Activated CD4-positive, alpha-beta T cell treated with anti-CD3 and anti-CD28 coated beads, Interleukin-10, Interleukin-2, amounts not matched to agents 100 ng/mL and 50 ng/mL, durations not matched to agents 16 hours and 8 hours (primary cell): ENCODE results near the gene BCL2.
A peak's percentile ranks its signal among the peaks of the same experiment; 100 is the strongest.

ENCODE experiments used
- DNase-seq: peaks from one replicate; pipeline ENCODE4 v3.0.0-alpha.2; 2020

BCL2 gene

GRCh38 chr18:63102941-63103744 lies 216.4 kb downstream of the BCL2 start:
- DNase-seq = no peak

GRCh38 chr18:63100630-63101055 lies 218.9 kb downstream of the BCL2 start:
- DNase-seq = no peak

GRCh38 chr18:63099848-63100629 lies 219.5 kb downstream of the BCL2 start:
- no peak for DNase-seq

GRCh38 chr18:63099091-63099840 lies 220.3 kb downstream of the BCL2 start:
- DNase-seq = no peak

- DNase-seq = peak; percentile 76
Measured at GRCh38 chr18:63098018-63098981, 221.3 kb downstream of the BCL2 start.

GRCh38 chr18:63097178-63097577 lies 222.4 kb downstream of the BCL2 start:
- DNase-seq = no peak

GRCh38 chr18:63096327-63096874 lies 223.2 kb downstream of the BCL2 start:
- no peak for DNase-seq

GRCh38 chr18:63095768-63096167 lies 223.8 kb downstream of the BCL2 start:
- DNase-seq = no peak

- DNase-seq = no peak
Measured at GRCh38 chr18:63091671-63092364, 227.8 kb downstream of the BCL2 start.

GRCh38 chr18:63090334-63090733 lies 229.2 kb downstream of the BCL2 start:
- DNase-seq = no peak

GRCh38 chr18:63089041-63089440 lies 230.5 kb downstream of the BCL2 start:
- no peak for DNase-seq

- no peak for DNase-seq
Measured at GRCh38 chr18:63088262-63088661, 231.3 kb downstream of the BCL2 start.

- DNase-seq = no peak
Measured at GRCh38 chr18:63087421-63088230, 231.9 kb downstream of the BCL2 start.

- DNase-seq = no peak
Measured at GRCh38 chr18:63085611-63086010, 234.0 kb downstream of the BCL2 start.

- no peak for DNase-seq
Measured at GRCh38 chr18:63084219-63084618, 235.3 kb downstream of the BCL2 start.

GRCh38 chr18:63083555-63083954 lies 236.0 kb downstream of the BCL2 start:
- DNase-seq = no peak

GRCh38 chr18:63083020-63083531 lies 236.5 kb downstream of the BCL2 start:
- DNase-seq = peak; percentile 44

GRCh38 chr18:63082366-63083019 lies 237.1 kb downstream of the BCL2 start:
- no peak for DNase-seq

- DNase-seq = peak; percentile 47
Measured at GRCh38 chr18:63079114-63079513, 240.5 kb downstream of the BCL2 start.

- peak; percentile 51 for DNase-seq
Measured at GRCh38 chr18:63078471-63078870, 241.1 kb downstream of the BCL2 start.
